Mesendoderm (in vitro differentiated cells): ENCODE measurements around the gene FGF12.
A peak's percentile ranks its signal among the peaks of the same experiment; 100 is the strongest.

Source experiments
- DNase-seq: peaks from one replicate; pipeline ENCODE4 v3.0.0; 2013
- H2AK5ac ChIP-seq: 2 replicates; pipeline ENCODE4 v1.6.1; 2013; ENCODE audit warnings: low read length, inconsistent platforms
- H2BK120ac ChIP-seq: 2 replicates; pipeline ENCODE4 v1.6.1; 2013; ENCODE audit warnings: low read depth, mild to moderate bottlenecking, low read length, moderate library complexity, mixed read lengths
- H2BK15ac ChIP-seq: replicated peaks from 2 replicates; pipeline ENCODE4 v1.6.1; 2013; ENCODE audit warnings: low read depth, mild to moderate bottlenecking, moderate library complexity
- H2BK5ac ChIP-seq: 2 replicates; pipeline ENCODE4 v1.6.1; 2013; ENCODE audit warnings: low read length, inconsistent platforms
- H3K18ac ChIP-seq: 2 replicates; pipeline ENCODE4 v1.6.1; 2013; ENCODE audit warnings: mild to moderate bottlenecking, low read length, mixed read lengths
- H3K23ac ChIP-seq: one replicate; pipeline ENCODE4 v1.6.1; 2013; ENCODE audit warnings: low read length
- H3K27ac ChIP-seq: 2 replicates; pipeline ENCODE4 v1.5.1; 2013; ENCODE audit warnings: low read depth, mild to moderate bottlenecking, inconsistent platforms, low read length, moderate library complexity
- H3K27me3 ChIP-seq: 2 replicates; pipeline ENCODE4 v1.6.1; 2013; ENCODE audit warnings: low read length, control low read depth, mild to moderate bottlenecking, inconsistent platforms; ENCODE audit not compliant: insufficient read depth, poor library complexity
- H3K36me3 ChIP-seq: 2 replicates; pipeline ENCODE4 v1.6.1; 2013; ENCODE audit warnings: low read length, inconsistent platforms; ENCODE audit not compliant: control insufficient read depth, insufficient read depth
- H3K4ac ChIP-seq: one replicate; pipeline ENCODE4 v1.6.1; 2013; ENCODE audit warnings: low read depth, mild to moderate bottlenecking, low read length, moderate library complexity
- H3K4me1 ChIP-seq: 2 replicates; pipeline ENCODE4 v1.6.1; 2013; ENCODE audit warnings: low read depth, low read length, inconsistent platforms; ENCODE audit not compliant: control insufficient read depth
- H3K4me2 ChIP-seq: 2 replicates; pipeline ENCODE4 v1.6.1; 2013; ENCODE audit warnings: low read length
- H3K4me3 ChIP-seq: 2 replicates; pipeline ENCODE4 v1.5.1; 2013; ENCODE audit warnings: mild to moderate bottlenecking, low read length
- H3K56ac ChIP-seq: one replicate; pipeline ENCODE4 v1.6.1; 2013; ENCODE audit warnings: low read length
- H3K79me1 ChIP-seq: 2 replicates; pipeline ENCODE4 v1.6.1; 2013; ENCODE audit warnings: low read length, inconsistent platforms
- H3K79me2 ChIP-seq: 2 replicates; pipeline ENCODE4 v1.6.1; 2013; ENCODE audit warnings: mild to moderate bottlenecking, low read length; ENCODE audit not compliant: control insufficient read depth, insufficient read depth
- H3K9ac ChIP-seq: 2 replicates; pipeline ENCODE4 v1.6.1; 2013; ENCODE audit warnings: low read length, inconsistent platforms
- H4K5ac ChIP-seq: one replicate; pipeline ENCODE4 v1.6.1; 2013; ENCODE audit warnings: low read length
- H4K8ac ChIP-seq: one replicate; pipeline ENCODE4 v1.6.1; 2013; ENCODE audit warnings: low read depth, mild to moderate bottlenecking, control low read depth, low read length, moderate library complexity
- WGBS: extraction: QIAGEN DNeasy Blood & Tissue Kit; methylation state at CpG from one replicate; pipeline ENCODE4 v1.1.7; 2013; ENCODE audit warnings: low lambda C conversion rate, missing lambda C conversion rate; ENCODE audit not compliant: insufficient coverage; ENCODE audit errors: extremely low coverage; 5-methylcytosine and 5-hydroxymethylcytosine counted together

Gene FGF12

GRCh38 chr3:192249516-192249915 is 477.8 kb downstream of the FGF12 start:
- no peak overlapping the region for H3K9ac ChIP-seq
- H3K27me3 ChIP-seq, result no peaks in the 10 kb centered on the region
- H3K27ac ChIP-seq, result no peak overlapping the region
- no peak overlapping the region for H3K56ac ChIP-seq
- peak overlapping the region; percentile 56 for H4K8ac ChIP-seq
- no peaks in the 10 kb centered on the region for H3K4me1 ChIP-seq
- no peak overlapping the region for H3K4me2 ChIP-seq
- H3K79me2 ChIP-seq, result no peaks in the 10 kb centered on the region
- no peak overlapping the region for H2AK5ac ChIP-seq
- no peak overlapping the region for H3K18ac ChIP-seq
- no peaks in the 10 kb centered on the region for H3K36me3 ChIP-seq
- no peak overlapping the region for H2BK15ac ChIP-seq
- H3K4me3 ChIP-seq, result no peak overlapping the region
- H3K23ac ChIP-seq, result no peak overlapping the region
- no peak overlapping the region for H2BK120ac ChIP-seq
- no peak overlapping the region for H3K4ac ChIP-seq
- H4K5ac ChIP-seq, result no peak overlapping the region
- no peak overlapping the region for H2BK5ac ChIP-seq
- no peaks in the 10 kb centered on the region for H3K79me1 ChIP-seq
- WGBS, result no CpG with 5 or more reads among the region's 3 CpGs
- DNase-seq, result peak; percentile 19

- Histone ChIP-seq H3K4me1 (no peaks in the 10 kb centered on the region), H3K79me2 (no peaks in the 10 kb centered on the region), H3K36me3 (no peaks in the 10 kb centered on the region), H2BK120ac (no peak overlapping the region), H4K5ac (no peak overlapping the region), H3K4me3 (no peak overlapping the region), H2BK15ac (no peak overlapping the region), H3K27ac (no peak overlapping the region), H4K8ac (no peak overlapping the region), H3K4ac (no peak overlapping the region), H3K18ac (no peak overlapping the region), H3K27me3 (no peaks in the 10 kb centered on the region), H3K9ac (no peak overlapping the region), H3K23ac (no peak overlapping the region), H3K56ac (no peak overlapping the region), H3K4me2 (no peak overlapping the region), H2AK5ac (no peak overlapping the region), H3K79me1 (no peaks in the 10 kb centered on the region), H2BK5ac (no peak overlapping the region)
- no CpG with 5 or more reads among the region's 1 CpG for WGBS
- DNase-seq, result no peak
Measured at GRCh38 chr3:192246847-192247559, 480.3 kb downstream of the FGF12 start.

GRCh38 chr3:192244591-192244990 is 482.8 kb downstream of the FGF12 start:
- no peak overlapping the region for H2BK5ac ChIP-seq
- H3K79me1 ChIP-seq, result no peaks in the 10 kb centered on the region
- H3K4me2 ChIP-seq, result no peak overlapping the region
- no peaks in the 10 kb centered on the region for H3K27me3 ChIP-seq
- H3K56ac ChIP-seq, result no peak overlapping the region
- no peak overlapping the region for H3K4me3 ChIP-seq
- no peak overlapping the region for H2BK15ac ChIP-seq
- H4K5ac ChIP-seq, result no peak overlapping the region
- WGBS, result no CpG with 5 or more reads among the region's 1 CpG
- DNase-seq, result no peak
- no peaks in the 10 kb centered on the region for H3K79me2 ChIP-seq
- H3K23ac ChIP-seq, result no peak overlapping the region
- no peak overlapping the region for H4K8ac ChIP-seq
- no peak overlapping the region for H3K27ac ChIP-seq
- H3K18ac ChIP-seq, result no peak overlapping the region
- no peaks in the 10 kb centered on the region for H3K36me3 ChIP-seq
- H3K9ac ChIP-seq, result no peak overlapping the region
- H3K4me1 ChIP-seq, result no peaks in the 10 kb centered on the region
- no peak overlapping the region for H2AK5ac ChIP-seq
- no peak overlapping the region for H2BK120ac ChIP-seq
- H3K4ac ChIP-seq, result no peak overlapping the region

- H4K5ac ChIP-seq, result no peak overlapping the region
- DNase-seq, result no peak
- H3K4me2 ChIP-seq, result no peak overlapping the region
- H3K23ac ChIP-seq, result no peak overlapping the region
- no peaks in the 10 kb centered on the region for H3K27me3 ChIP-seq
- H3K18ac ChIP-seq, result no peak overlapping the region
- no peaks in the 10 kb centered on the region for H3K79me1 ChIP-seq
- H3K56ac ChIP-seq, result no peak overlapping the region
- H3K9ac ChIP-seq, result no peak overlapping the region
- no peak overlapping the region for H3K4me3 ChIP-seq
- no peak overlapping the region for H3K27ac ChIP-seq
- H2AK5ac ChIP-seq, result no peak overlapping the region
- no peaks in the 10 kb centered on the region for H3K36me3 ChIP-seq
- H2BK120ac ChIP-seq, result no peak overlapping the region
- no peaks in the 10 kb centered on the region for H3K4me1 ChIP-seq
- no peak overlapping the region for H3K4ac ChIP-seq
- H3K79me2 ChIP-seq, result no peaks in the 10 kb centered on the region
- no peak overlapping the region for H4K8ac ChIP-seq
- H2BK15ac ChIP-seq, result no peak overlapping the region
- H2BK5ac ChIP-seq, result no peak overlapping the region
- WGBS, result no CpG with 5 or more reads among the region's 1 CpG
Measured at GRCh38 chr3:192239956-192240355, 487.4 kb downstream of the FGF12 start.

- no peaks in the 10 kb centered on the region for H3K79me1 ChIP-seq
- H3K27ac ChIP-seq, result no peak overlapping the region
- no peaks in the 10 kb centered on the region for H3K36me3 ChIP-seq
- no peak overlapping the region for H2AK5ac ChIP-seq
- no peak overlapping the region for H4K8ac ChIP-seq
- no peak for DNase-seq
- no peak overlapping the region for H3K23ac ChIP-seq
- H3K4ac ChIP-seq, result no peak overlapping the region
- no peak overlapping the region for H3K4me2 ChIP-seq
- H2BK15ac ChIP-seq, result no peak overlapping the region
- WGBS, result no CpG with 5 or more reads among the region's 4 CpGs
- no peaks in the 10 kb centered on the region for H3K27me3 ChIP-seq
- H3K79me2 ChIP-seq, result no peaks in the 10 kb centered on the region
- H3K9ac ChIP-seq, result no peak overlapping the region
- no peak overlapping the region for H2BK5ac ChIP-seq
- no peak overlapping the region for H3K56ac ChIP-seq
- H3K4me3 ChIP-seq, result no peak overlapping the region
- no peak overlapping the region for H2BK120ac ChIP-seq
- H4K5ac ChIP-seq, result no peak overlapping the region
- no peaks in the 10 kb centered on the region for H3K4me1 ChIP-seq
- no peak overlapping the region for H3K18ac ChIP-seq
Measured at GRCh38 chr3:192237992-192238608, 489.2 kb downstream of the FGF12 start.

GRCh38 chr3:192229866-192230265 is 497.5 kb downstream of the FGF12 start:
- DNase-seq, result no peak
- H3K27ac ChIP-seq, result no peak overlapping the region
- no peak overlapping the region for H2BK5ac ChIP-seq
- no peaks in the 10 kb centered on the region for H3K79me1 ChIP-seq
- H3K23ac ChIP-seq, result no peak overlapping the region
- no peak overlapping the region for H3K4me2 ChIP-seq
- H3K4ac ChIP-seq, result no peak overlapping the region
- H3K4me3 ChIP-seq, result no peak overlapping the region
- no peak overlapping the region for H2BK120ac ChIP-seq
- H4K5ac ChIP-seq, result no peak overlapping the region
- H2BK15ac ChIP-seq, result no peak overlapping the region
- H3K27me3 ChIP-seq, result no peaks in the 10 kb centered on the region
- H3K18ac ChIP-seq, result no peak overlapping the region
- WGBS, result no CpG with 5 or more reads among the region's 2 CpGs
- H4K8ac ChIP-seq, result no peak overlapping the region
- no peak overlapping the region for H2AK5ac ChIP-seq
- H3K56ac ChIP-seq, result no peak overlapping the region
- no peaks in the 10 kb centered on the region for H3K36me3 ChIP-seq
- H3K79me2 ChIP-seq, result no peaks in the 10 kb centered on the region
- no peaks in the 10 kb centered on the region for H3K4me1 ChIP-seq
- H3K9ac ChIP-seq, result no peak overlapping the region
